Measurements from ENCODE around the gene NBPF3. TPM values are rescaled to one million over a fixed set of nuclear protein-coding genes. Genes with fewer than 3 reads are reported as not detected.

NBPF3 gene
- total RNA-seq, 2 experiments from 2014 or later: 8.2 to 8.5 TPM

DNA sequence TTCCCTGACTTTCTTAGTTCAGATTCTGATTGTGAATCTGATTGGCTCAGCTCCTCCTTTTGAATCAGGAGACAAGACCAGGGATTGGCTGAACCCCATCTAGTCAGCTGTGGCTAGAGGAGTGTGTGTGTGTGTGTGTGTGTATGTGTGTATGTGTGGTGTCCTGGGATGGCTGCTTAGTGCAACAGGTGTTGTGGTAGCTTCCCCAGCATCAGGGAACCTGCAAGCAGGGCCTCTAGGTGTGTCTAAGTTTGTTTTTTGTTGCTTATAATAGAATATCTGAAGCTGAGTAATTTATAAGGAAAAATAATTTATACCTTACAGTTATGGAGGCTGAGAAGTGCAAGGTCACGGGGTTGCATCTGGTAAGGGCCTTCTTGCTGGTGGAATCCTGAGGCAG is 56.1 kb downstream of the NBPF3 start:
- Mint-ChIP-seq H3K9me3 (no peaks in the 10 kb centered on the region), H3K4me1 (ENCODE audit: low read depth) (no peaks in the 10 kb centered on the region), H3K4me3 (no peak overlapping the region), H3K36me3 (ENCODE audit: low read depth) (no peaks in the 10 kb centered on the region), H3K27ac (no peak overlapping the region), H3K27me3 (peaks cover 5% of the 10 kb centered on the region)
- ATAC-seq (ENCODE audit: poor library complexity) (no peak), DNase-seq (no peak)
- Histone ChIP-seq H3K27ac (ENCODE audit: low read depth in 1 of 2, low read length in 2 of 2) (no peak overlapping the region), H3K9me3 (ENCODE audit: control insufficient read depth in 1 of 2, insufficient read depth in 1 of 2, low read length in 2 of 2) (peaks cover 0 to 9% of the 10 kb centered on the region in 2 experiments), H3K4me1 (ENCODE audit: insufficient read depth, low read length) (no peaks in the 10 kb centered on the region), H3K4me3 (ENCODE audit: low read length) (no peak overlapping the region), H3K36me3 (ENCODE audit: insufficient read depth, low read length) (no peaks in the 10 kb centered on the region), H3K27me3 (ENCODE audit: control insufficient read depth in 1 of 2, insufficient read depth in 2 of 2, low read length in 2 of 2) (peaks cover 5 to 8% of the 10 kb centered on the region in 2 experiments)
- CTCF ChIA-PET: no interaction called here
- no peak for TF ChIP-seq CTCF (IDR thresholded peaks at IDR 0.05)
- POLR2A ChIA-PET: no interaction called here
- intact Hi-C loops (cut with DNase I, micrococcal nuclease): no loop called here

DNA sequence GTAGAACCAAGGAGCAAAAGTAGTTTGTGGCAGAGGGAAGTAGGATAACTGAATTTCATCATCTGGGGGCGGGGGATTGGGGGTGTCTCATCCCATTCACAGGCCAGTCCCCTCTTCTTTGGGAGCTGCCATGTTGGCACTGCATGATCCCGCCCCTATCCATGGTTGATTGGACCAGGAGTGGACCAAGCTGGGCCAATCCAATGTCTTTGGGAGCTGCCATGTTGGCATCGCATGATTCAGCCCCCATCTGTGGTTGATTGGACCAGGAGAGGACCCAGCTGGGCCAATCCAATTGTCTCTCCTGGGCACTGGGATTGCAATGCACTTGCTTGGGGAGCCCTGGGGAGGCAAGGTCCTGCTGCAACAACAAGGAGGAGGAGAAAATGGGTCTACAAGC is 56.9 kb downstream of the NBPF3 start:
- no peak for TF ChIP-seq CTCF (IDR thresholded peaks at IDR 0.05)
- peaks cover 5% of the 10 kb centered on the region in 2 experiments for H3K27me3 ChIP-seq (ENCODE audit: control insufficient read depth in 1 of 2, insufficient read depth in 2 of 2, low read length in 2 of 2)
- Mint-ChIP-seq H3K9me3 (no peaks in the 10 kb centered on the region), H3K4me3 (no peak overlapping the region), H3K27ac (no peak overlapping the region), H3K4me1 (ENCODE audit: low read depth) (no peaks in the 10 kb centered on the region), H3K36me3 (ENCODE audit: low read depth) (no peaks in the 10 kb centered on the region), H3K27me3 (peaks cover 9% of the 10 kb centered on the region)
- H3K4me1 ChIP-seq (ENCODE audit: insufficient read depth, low read length): no peaks in the 10 kb centered on the region
- no peak overlapping the region for H3K27ac ChIP-seq (ENCODE audit: low read depth in 1 of 2, low read length in 2 of 2)
- peaks cover 0 to 5% of the 10 kb centered on the region in 2 experiments for H3K9me3 ChIP-seq (ENCODE audit: control insufficient read depth in 1 of 2, insufficient read depth in 1 of 2, low read length in 2 of 2)
- no peak for ATAC-seq (ENCODE audit: poor library complexity)
- CTCF ChIA-PET: no interaction called here
- H3K36me3 ChIP-seq (ENCODE audit: insufficient read depth, low read length): no peaks in the 10 kb centered on the region
- POLR2A ChIA-PET: no interaction called here
- H3K4me3 ChIP-seq (ENCODE audit: low read length): no peak overlapping the region
- intact Hi-C loops (cut with DNase I, micrococcal nuclease): no loop called here
- DNase-seq: no peak

GRCh38 chr1:21497466-21498061 is 57.6 kb downstream of the NBPF3 start:
- no peaks in the 10 kb centered on the region for H3K4me1 Mint-ChIP-seq (ENCODE audit: low read depth)
- intact Hi-C loops (cut with DNase I, micrococcal nuclease): no loop called here
- ChIA-PET CTCF (no interaction called here), POLR2A (no interaction called here)
- DNase-seq (no peak), ATAC-seq (ENCODE audit: poor library complexity) (no peak)
- no peak overlapping the region for H3K4me3 ChIP-seq (ENCODE audit: low read length)
- no peak for TF ChIP-seq CTCF (IDR thresholded peaks at IDR 0.05)
- H3K4me1 ChIP-seq (ENCODE audit: insufficient read depth, low read length): no peaks in the 10 kb centered on the region
- H3K27ac ChIP-seq (ENCODE audit: low read depth in 1 of 2, low read length in 2 of 2): no peak overlapping the region
- no peak overlapping the region for H3K4me3 Mint-ChIP-seq
- no peaks in the 10 kb centered on the region for H3K36me3 ChIP-seq (ENCODE audit: insufficient read depth, low read length)
- peaks cover 4% of the 10 kb centered on the region for H3K27me3 Mint-ChIP-seq
- no peaks in the 10 kb centered on the region for H3K9me3 Mint-ChIP-seq
- no peak overlapping the region for H3K27ac Mint-ChIP-seq
- peaks cover 0 to 5% of the 10 kb centered on the region in 2 experiments for H3K27me3 ChIP-seq (ENCODE audit: control insufficient read depth in 1 of 2, insufficient read depth in 2 of 2, low read length in 2 of 2)
- H3K9me3 ChIP-seq (ENCODE audit: control insufficient read depth in 1 of 2, insufficient read depth in 1 of 2, low read length in 2 of 2): peaks cover 0 to 5% of the 10 kb centered on the region in 2 experiments
- no peaks in the 10 kb centered on the region for H3K36me3 Mint-ChIP-seq (ENCODE audit: low read depth)

All from CD4-positive, alpha-beta T cell (primary cell).